ENCODE measurements around the gene ZNF18.

DNA sequence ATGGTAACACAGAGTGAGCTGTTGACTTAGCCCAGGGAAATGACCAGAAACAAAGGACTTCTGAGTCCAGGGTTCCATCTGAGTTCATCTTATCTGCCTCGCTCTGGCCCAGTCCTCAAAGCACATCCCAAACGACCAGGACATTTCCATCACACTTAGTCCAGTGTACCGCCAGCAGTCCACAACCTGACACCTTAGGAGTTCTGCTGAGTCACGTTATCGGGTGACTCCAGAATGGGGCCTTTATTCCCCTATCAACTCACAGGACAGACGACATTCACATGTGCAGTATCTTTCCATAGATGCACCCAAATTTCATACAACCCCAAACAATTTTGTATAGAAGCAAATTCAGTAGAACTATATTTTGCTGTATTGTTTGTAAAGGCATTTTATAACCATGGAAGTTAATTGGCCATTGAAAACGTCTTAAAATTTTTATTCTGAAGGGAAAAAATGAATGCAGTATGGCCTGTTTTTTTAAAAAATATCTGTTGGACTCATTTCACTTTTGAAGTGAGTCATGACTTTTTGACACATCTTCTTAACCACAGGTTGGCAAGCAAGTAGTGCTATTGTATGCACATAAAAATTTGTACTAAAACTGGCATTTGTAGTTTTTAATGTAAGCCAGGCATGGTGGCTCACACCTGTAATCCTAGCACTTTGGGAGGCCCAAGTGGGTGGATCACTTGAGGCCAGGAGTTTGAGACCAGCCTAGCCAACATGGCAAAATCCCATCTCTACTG is 46.3 kb downstream of the ZNF18 start:
- no peak for TF ChIP-seq CTCF (IDR thresholded peaks at IDR 0.05)
- no peak for TF ChIP-seq ZFX (IDR thresholded peaks at IDR 0.05; ENCODE audit: borderline replicate concordance)

All from 22Rv1 (cell line).